Endothelial cell of umbilical vein (primary cell): ENCODE measurements around the gene ALK. TPM values are rescaled to one million over a fixed set of nuclear protein-coding genes. Genes with fewer than 3 reads are reported as not detected.

Experiments
- BruUV-seq: library from RNA; stranded (reverse); fragments of 400-500 nt; replicated peaks from 2 replicates; lab custom pipeline; 2021; lab: Mats Ljungman, UMichigan
- CTCF ChIA-PET: fragments of 300-600, 350-600 bp; sonication (Branson Sonifier 250); formaldehyde crosslinking; loops from one replicate; lab custom pipeline; 2021; ENCODE audit warnings: antibody characterized with exemption, inconsistent platforms; lab: Charles Lee
- POLR2A ChIA-PET: fragments of 300-600, 350-600 bp; sonication (Branson Sonifier 250); formaldehyde crosslinking; loops from one replicate; lab custom pipeline; 2021; ENCODE audit warnings: antibody characterized with exemption, inconsistent platforms; lab: Charles Lee
- DNase-seq: peaks from one replicate; pipeline ENCODE4 v3.0.0-alpha.2; 2011; ENCODE audit warnings: low read depth, low spot score
- FAIRE-seq: peaks from 2 replicates; lab custom pipeline; 2011; peaks lifted over from hg19 to GRCh38; lab: Jason Lieb, UNC
- H2AFZ ChIP-seq: 2 replicates; pipeline ENCODE4 v1.6.0; 2012; ENCODE audit warnings: low read depth, low read length, control low read depth, inconsistent platforms
- H3K27ac ChIP-seq: 2 replicates; pipeline ENCODE4 v1.5.1; 2011; ENCODE audit warnings: low read depth, mild to moderate bottlenecking, control low read depth, low read length, moderate library complexity; ENCODE audit not compliant: insufficient read depth
- H3K27me3 ChIP-seq, 2 experiments: 2 replicates each; pipeline versions ENCODE4 v1.6.0 to v1.6.1; 2011; ENCODE audit warnings: low read length in 2 of 2, mixed read lengths in 1 of 2; ENCODE audit not compliant: control insufficient read depth in 2 of 2, insufficient read depth in 2 of 2
- H3K36me3 ChIP-seq, 2 experiments: 2 replicates in 1 of 2; 3 replicates in 1 of 2; pipeline ENCODE4 v1.5.1; 2011; ENCODE audit warnings: low read length in 2 of 2, mild to moderate bottlenecking in 1 of 2, moderate library complexity in 1 of 2; ENCODE audit not compliant: control insufficient read depth in 2 of 2, insufficient read depth in 2 of 2; ENCODE audit errors: extremely low read depth in 1 of 2
- H3K4me1 ChIP-seq: 3 replicates; pipeline ENCODE4 v1.5.1; 2011; ENCODE audit warnings: mild to moderate bottlenecking, low read length; ENCODE audit not compliant: control insufficient read depth, insufficient read depth; ENCODE audit errors: extremely low read depth
- H3K4me2 ChIP-seq: 2 replicates; pipeline ENCODE4 v1.6.1; 2011; ENCODE audit warnings: low read length, control low read depth, mixed read lengths; ENCODE audit not compliant: insufficient read depth
- H3K4me3 ChIP-seq, 3 experiments: fragments of 200-600 bp in 1 of 3; sonication (generic), shearing (Covaris generic) in 1 of 3; replicated peaks in 1 of 3; 2 replicates each; pipeline ENCODE4 v1.5.1; 2011 to 2016; ENCODE audit warnings: control low read depth in 3 of 3, low read length in 3 of 3, mild to moderate bottlenecking in 2 of 3, inconsistent platforms in 1 of 3, low read depth in 1 of 3, moderate library complexity in 1 of 3; ENCODE audit not compliant: insufficient read depth in 1 of 3
- H3K79me2 ChIP-seq: 2 replicates; pipeline ENCODE4 v1.6.0; 2012; ENCODE audit warnings: low read length, inconsistent platforms; ENCODE audit not compliant: control insufficient read depth, insufficient read depth
- H3K9ac ChIP-seq: replicated peaks from 2 replicates; pipeline ENCODE3; 2011; ENCODE audit warnings: low read length, control low read depth; ENCODE audit not compliant: insufficient read depth; ENCODE audit errors: extremely low read depth
- H3K9me1 ChIP-seq: replicated peaks from 3 replicates; pipeline ENCODE4 v1.6.0; 2011; ENCODE audit warnings: mild to moderate bottlenecking, low read length; ENCODE audit not compliant: control insufficient read depth, insufficient read depth; ENCODE audit errors: extremely low read depth
- H3K9me3 ChIP-seq: replicated peaks from 2 replicates; pipeline ENCODE4 v1.5.1; 2012; ENCODE audit warnings: low read length, inconsistent platforms; ENCODE audit not compliant: control insufficient read depth, insufficient read depth
- H4K20me1 ChIP-seq: replicated peaks from 2 replicates; pipeline ENCODE3; 2011; ENCODE audit warnings: mild to moderate bottlenecking, low read length; ENCODE audit not compliant: control insufficient read depth, insufficient read depth; ENCODE audit errors: extremely low read depth
- EZH2 ChIP-seq: IDR thresholded peaks from 2 replicates; pipeline ENCODE4 v1.6.1; 2012; ENCODE audit warnings: borderline replicate concordance, low read depth, mild to moderate bottlenecking, moderate library complexity, low read length, inconsistent platforms; ENCODE audit not compliant: severe bottlenecking
- FOS ChIP-seq: IDR thresholded peaks from 2 replicates; pipeline ENCODE4 v1.6.1; 2011; ENCODE audit warnings: mild to moderate bottlenecking, low read length, moderate library complexity, borderline replicate concordance; ENCODE audit not compliant: insufficient read depth
- GATA2 ChIP-seq: IDR thresholded peaks from 2 replicates; pipeline ENCODE4 v1.7.0; 2011; ENCODE audit warnings: low read depth, mild to moderate bottlenecking, moderate library complexity, mixed read lengths, low read length; ENCODE audit not compliant: insufficient read length, insufficient read depth
- JUN ChIP-seq: IDR thresholded peaks from 2 replicates; pipeline ENCODE4 v1.6.1; 2011; ENCODE audit warnings: borderline replicate concordance, low read depth; ENCODE audit not compliant: insufficient read length, insufficient read depth
- MYC ChIP-seq: IDR thresholded peaks from one replicate; pipeline ENCODE4 v1.6.1; 2011; ENCODE audit warnings: mild to moderate bottlenecking, low read depth, low read length
- POLR2A ChIP-seq: IDR thresholded peaks from 2 replicates; pipeline ENCODE4 v1.6.1; 2012; ENCODE audit warnings: low read depth, mild to moderate bottlenecking, control low read depth, low read length
- POLR2AphosphoS5 ChIP-seq: IDR thresholded peaks from 2 replicates; pipeline ENCODE4 v1.6.1; 2012; ENCODE audit warnings: low read depth, mild to moderate bottlenecking, control low read depth, low read length, moderate library complexity; ENCODE audit not compliant: insufficient read depth
- dilution Hi-C: fragments of 300-500 bp; cut with MboI; formaldehyde crosslinking; loops from one replicate; pipeline ENCODE4 v1.15.0; 2019; ENCODE audit warnings: low sequenced_read_pairs; ENCODE audit not compliant: extremely low pct_ligation_motif_present
- intact Hi-C: fragments of 100-400 bp; cut with micrococcal nuclease; formaldehyde crosslinking; loops from one replicate; pipeline ENCODE4 v1.10.0; 2022
- polyA plus RNA-seq, 4 experiments: library from polyadenylated mRNA; depleted of rRNA in 3 of 4; stranded (reverse) in 3 of 4; unstranded in 1 of 4; fragments of >200 nt; gene quantifications; 2 replicates each; pipeline versions ENCODE4 v1.2.1 to v1.2.3, GENCODE V29; 2011 to 2012; ENCODE audit warnings: missing spikeins in 1 of 4
- total RNA-seq: library from RNA; stranded (reverse); gene quantifications from 2 replicates; pipeline ENCODE4 v1.2.3, GENCODE V29; 2021
- TF ChIP-seq, protein P1 (sequence below): IDR thresholded peaks from 2 replicates; pipeline ENCODE4 v1.6.1; 2011; ENCODE audit not compliant: insufficient read depth, insufficient read length
- TF ChIP-seq, protein P2 (sequence below), 2 donors: IDR thresholded peaks; 1 replicate in 1 of 2; 2 replicates in 1 of 2; pipeline ENCODE4 v1.5.1; 2011; ENCODE audit warnings: low read length in 2 of 2, mild to moderate bottlenecking in 2 of 2, moderate library complexity in 2 of 2, control low read depth in 1 of 2, inconsistent platforms in 1 of 2, low read depth in 1 of 2; ENCODE audit not compliant: insufficient read depth in 1 of 2; ENCODE audit errors: extremely low read depth in 1 of 2

The ALK gene
- total and polyA plus RNA-seq, 2 donors (not counting 3 experiments of a cell fraction or from before 2014, with no cell fraction given) = not detected

DNA sequence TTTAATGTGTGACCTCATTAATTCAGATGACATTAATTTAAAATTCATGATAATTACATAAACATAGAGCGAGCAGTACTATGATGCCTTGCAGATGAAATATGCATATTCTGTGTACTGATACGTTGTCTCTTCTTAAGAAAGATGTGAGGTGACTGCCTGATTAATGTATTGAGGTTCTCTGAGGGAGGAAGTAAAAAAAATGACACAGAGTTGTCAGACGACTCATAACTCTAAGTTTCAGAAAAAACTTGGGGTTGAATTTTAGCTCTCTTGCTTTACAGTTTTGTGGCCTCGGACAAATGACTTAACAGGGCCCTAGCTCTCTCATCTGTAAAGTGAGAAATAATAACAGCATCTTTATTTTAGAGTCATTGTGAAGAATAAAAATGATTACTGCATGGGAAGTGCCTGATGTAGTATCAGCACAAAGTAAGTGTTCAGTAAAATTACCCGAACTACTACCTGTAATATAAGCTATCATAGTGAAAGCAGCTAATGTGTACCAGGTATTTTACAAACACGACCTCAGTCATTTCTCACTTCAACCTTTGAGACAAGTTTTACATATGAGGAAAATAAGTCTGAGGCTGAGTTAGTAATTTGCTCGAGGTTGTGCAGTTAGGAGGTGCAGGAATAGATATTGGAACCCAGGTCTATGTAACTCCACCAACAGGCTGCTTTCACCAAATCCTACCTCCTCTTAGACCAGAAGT is 65.3 kb downstream of the ALK start:
- no peaks in the 10 kb centered on the region for H3K36me3 ChIP-seq
- no peaks in the 10 kb centered on the region for H4K20me1 ChIP-seq
- no peaks in the 10 kb centered on the region for H3K27me3 ChIP-seq
- no peak overlapping the region for H3K4me3 ChIP-seq
- no peak overlapping the region for H3K4me2 ChIP-seq
- CTCF ChIA-PET = no interaction called here
- H3K9me1 ChIP-seq = no peaks in the 10 kb centered on the region
- H3K4me1 ChIP-seq = no peaks in the 10 kb centered on the region
- H3K9ac ChIP-seq = no peak overlapping the region
- H3K27ac ChIP-seq = no peak overlapping the region
- BruUV-seq = no TSS peak
- POLR2A ChIA-PET = no interaction called here
- no peak overlapping the region for H2AFZ ChIP-seq
- H3K79me2 ChIP-seq = no peaks in the 10 kb centered on the region
- DNase-seq = no peak
- intact Hi-C loops (no loop called here), dilution Hi-C loops (no loop called here)
- TF ChIP-seq POLR2A (no peak), MYC (no peak), FOS (no peak), EZH2 (no peak), POLR2AphosphoS5 (no peak), JUN (no peak), GATA2 (no peak)
- TF ChIP-seq, protein P1, sequence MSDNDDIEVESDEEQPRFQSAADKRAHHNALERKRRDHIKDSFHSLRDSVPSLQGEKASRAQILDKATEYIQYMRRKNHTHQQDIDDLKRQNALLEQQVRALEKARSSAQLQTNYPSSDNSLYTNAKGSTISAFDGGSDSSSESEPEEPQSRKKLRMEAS = no peak
- TF ChIP-seq, protein P2, sequence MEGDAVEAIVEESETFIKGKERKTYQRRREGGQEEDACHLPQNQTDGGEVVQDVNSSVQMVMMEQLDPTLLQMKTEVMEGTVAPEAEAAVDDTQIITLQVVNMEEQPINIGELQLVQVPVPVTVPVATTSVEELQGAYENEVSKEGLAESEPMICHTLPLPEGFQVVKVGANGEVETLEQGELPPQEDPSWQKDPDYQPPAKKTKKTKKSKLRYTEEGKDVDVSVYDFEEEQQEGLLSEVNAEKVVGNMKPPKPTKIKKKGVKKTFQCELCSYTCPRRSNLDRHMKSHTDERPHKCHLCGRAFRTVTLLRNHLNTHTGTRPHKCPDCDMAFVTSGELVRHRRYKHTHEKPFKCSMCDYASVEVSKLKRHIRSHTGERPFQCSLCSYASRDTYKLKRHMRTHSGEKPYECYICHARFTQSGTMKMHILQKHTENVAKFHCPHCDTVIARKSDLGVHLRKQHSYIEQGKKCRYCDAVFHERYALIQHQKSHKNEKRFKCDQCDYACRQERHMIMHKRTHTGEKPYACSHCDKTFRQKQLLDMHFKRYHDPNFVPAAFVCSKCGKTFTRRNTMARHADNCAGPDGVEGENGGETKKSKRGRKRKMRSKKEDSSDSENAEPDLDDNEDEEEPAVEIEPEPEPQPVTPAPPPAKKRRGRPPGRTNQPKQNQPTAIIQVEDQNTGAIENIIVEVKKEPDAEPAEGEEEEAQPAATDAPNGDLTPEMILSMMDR (IDR thresholded peaks at IDR 0.05; ENCODE audit: extremely low read depth in 1 of 2, insufficient read depth in 1 of 2, low read depth in 1 of 2, low read length in 2 of 2) = no peak
- no peak for FAIRE-seq
- H3K9me3 ChIP-seq = peaks cover 2% of the 10 kb centered on the region
